GM12892 (cell line): ENCODE results near the gene ZNF747.

Source experiments
- DNase-seq: peaks from one replicate; pipeline ENCODE4 v3.0.0; 2011; ENCODE audit not compliant: insufficient read length
- FAIRE-seq: peaks from 2 replicates; lab custom pipeline; 2011; peaks lifted over from hg19 to GRCh38; lab: Jason Lieb, UNC
- POLR2A ChIP-seq: IDR thresholded peaks from 2 replicates; pipeline ENCODE4 v1.6.1; 2011; ENCODE audit warnings: low read depth, low read length, control low read depth
- POLR2AphosphoS5 ChIP-seq: IDR thresholded peaks from 2 replicates; pipeline ENCODE4 v1.6.1; 2011; ENCODE audit warnings: low read depth, low read length, control low read depth
- TAF1 ChIP-seq: IDR thresholded peaks from 2 replicates; pipeline ENCODE4 v1.6.1; 2011; ENCODE audit warnings: low read depth, mild to moderate bottlenecking, control low read depth, low read length, borderline replicate concordance

Gene ZNF747

DNA sequence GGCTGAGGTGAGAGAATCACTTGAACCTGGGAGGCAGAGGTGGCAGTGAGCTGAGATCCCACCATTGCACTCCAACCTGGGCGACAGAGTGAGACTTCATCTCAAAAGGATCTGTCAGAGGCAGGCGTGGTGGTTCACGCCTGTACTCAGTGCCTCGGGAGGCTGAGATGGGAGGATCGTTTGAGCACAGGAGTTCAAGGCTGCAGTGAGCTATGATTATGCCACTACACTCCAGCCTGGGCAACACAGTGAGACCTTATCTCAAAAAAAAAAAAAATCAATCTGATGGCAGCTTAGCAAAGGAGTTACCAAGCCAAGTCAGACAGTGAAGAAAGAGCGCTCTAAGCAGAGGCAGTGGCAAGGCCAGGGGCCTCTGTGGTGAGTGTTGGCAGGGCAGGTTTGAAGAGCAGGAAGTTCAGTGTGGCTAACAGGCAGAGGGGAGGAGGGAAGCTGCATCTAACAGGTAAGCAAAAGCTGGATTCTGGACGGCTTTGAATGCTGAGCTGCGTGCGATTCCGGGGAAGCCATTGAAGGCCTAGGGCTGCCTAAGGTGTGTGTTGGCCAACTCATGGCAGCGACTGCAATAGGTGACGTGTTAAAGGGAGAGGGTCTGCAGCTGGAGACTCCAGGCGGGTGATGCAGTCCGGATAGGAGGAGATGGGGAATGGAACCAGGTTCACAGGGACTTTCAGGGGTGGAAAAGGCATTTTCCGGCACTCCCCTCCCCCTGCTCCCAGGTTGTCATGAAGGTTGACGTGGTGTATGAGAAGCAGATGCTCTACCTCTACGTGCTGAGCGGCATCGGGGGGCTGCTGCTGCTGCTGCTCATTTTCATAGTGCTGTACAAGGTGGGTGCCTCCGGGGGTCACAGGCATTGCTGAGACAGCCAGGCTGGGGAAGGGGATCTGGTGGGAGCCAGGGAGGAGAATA is 15.3 kb downstream of the ZNF747 start:
- TF ChIP-seq POLR2AphosphoS5 (no peak), POLR2A (no peak), TAF1 (no peak)
- DNase-seq = no peak
- FAIRE-seq = no peak

DNA sequence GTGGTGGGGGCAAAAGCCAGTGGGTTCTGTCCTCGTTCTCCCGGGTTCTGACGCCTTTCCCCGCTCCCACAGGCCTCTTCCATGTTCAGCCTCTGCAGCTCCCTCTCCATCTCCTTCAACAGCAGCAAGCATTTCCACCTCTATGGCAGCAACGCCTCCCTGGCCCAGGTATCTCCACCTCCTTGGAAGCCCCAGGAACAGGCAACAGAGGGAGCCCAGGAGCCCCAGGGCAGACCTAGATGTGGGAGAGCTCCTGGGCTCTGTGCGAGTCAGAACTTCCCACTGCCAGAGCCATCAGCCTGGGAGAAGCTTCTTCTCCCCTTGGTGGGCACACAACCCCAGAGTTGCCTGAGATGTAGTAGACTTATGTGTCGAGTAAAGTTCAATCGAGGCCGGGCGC is 16.1 kb downstream of the ZNF747 start:
- FAIRE-seq (no peak), DNase-seq (no peak)
- TF ChIP-seq POLR2A (no peak), TAF1 (no peak)

DNA sequence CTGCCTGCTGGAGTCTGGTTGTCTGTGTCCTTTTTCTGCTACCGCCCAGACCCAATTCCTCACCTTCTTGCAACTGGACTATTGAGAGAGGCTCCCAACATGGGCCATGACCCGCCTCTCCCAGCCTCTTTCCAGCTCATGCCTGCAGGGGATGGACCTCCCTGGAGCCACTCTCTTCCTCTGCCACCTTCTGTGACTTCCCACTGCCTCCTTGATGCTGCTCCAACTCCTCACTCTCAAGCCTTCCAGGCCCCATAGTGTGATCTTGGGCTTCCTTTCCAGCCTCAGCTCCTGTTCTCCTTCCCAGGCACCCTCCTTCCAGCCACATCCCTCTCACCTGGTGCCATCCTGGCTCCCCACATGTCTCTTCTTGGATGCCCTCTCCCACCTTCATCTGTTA is 19.4 kb downstream of the ZNF747 start:
- TF ChIP-seq POLR2A = no peak
- no peak for TF ChIP-seq TAF1
- TF ChIP-seq POLR2AphosphoS5 = no peak
- no peak for DNase-seq
- FAIRE-seq = no peak

DNA sequence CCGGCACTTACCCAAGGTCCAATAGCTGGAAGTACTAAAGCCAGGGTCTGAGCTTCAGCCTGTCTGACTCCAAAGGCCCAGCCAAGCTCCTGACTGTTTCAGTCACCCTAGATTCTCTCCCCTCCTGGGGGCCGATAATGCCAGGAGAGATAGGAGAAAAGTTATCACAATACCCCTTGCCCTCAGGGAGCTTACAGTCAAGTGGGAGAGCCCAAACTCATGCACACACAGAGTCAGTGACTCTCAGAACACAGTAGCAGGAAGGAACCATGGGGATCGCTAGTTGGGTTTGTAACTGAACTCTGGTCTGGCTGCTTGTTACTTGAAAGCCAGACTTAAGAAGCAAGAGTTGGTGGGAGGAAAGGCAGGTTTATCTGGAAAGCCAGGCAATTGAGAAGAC is 23.1 kb downstream of the ZNF747 start:
- no peak for DNase-seq
- no peak for FAIRE-seq
- no peak for TF ChIP-seq TAF1
- TF ChIP-seq POLR2A = no peak
- no peak for TF ChIP-seq POLR2AphosphoS5

DNA sequence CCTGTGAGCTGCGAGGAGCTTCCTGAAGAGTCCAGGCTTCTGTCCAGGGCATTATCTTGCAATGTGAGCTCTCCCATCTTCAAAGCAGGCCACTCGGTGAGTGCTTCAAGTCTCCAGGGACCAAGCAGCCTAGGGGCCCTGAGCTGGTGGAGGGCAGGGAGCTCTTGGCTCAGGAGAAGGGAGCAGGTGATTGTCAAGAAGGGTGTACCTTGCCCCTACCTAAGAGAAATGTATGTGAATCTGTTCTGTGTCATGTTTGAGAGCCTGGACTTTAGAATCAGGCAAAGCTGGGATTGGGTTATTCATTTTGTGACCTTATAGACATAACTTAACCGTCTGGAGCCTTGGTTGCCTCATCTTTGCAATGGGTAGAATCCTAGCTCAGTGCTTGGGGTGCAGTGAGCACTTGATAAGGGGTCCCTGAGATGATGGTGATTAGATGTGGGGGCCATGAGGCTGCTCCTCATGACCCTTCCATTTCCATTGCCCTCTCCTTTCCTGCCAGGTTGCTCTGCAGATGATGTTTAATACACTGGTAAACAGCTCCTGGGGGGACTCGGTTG is 24.2 kb downstream of the ZNF747 start:
- no peak for FAIRE-seq
- TF ChIP-seq TAF1 = no peak
- DNase-seq = no peak

DNA sequence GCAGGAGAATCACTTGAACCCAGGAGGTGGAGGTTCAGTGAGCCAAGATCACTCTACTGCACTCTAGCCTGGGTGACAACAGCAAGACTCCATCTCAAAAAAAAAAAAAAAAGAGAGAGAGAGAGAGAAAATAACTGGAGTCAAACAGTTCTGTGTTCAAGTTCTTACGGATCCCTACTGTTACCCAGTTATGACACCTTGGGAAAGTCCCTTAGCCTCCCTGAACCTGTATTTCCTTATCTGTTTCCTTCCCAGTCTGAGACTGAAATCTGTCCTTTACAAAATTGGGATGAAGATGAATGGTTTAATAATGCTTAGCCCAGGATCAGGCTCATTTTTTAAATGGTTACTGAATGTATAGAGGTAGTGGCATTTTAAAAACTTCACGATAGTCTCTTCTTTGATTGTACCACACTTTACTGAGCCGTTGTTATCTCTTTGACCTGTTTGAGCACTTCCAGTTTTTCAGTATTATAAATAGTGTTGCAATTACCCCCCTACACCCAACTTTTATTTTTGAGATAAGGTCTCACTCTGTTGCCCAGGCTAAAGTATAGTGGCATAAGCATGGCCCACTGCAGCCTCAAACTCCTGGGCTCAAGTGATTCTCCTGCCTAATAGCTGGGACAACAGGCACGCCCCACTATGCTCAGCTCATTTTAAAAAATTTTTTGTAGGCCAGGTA is 25.4 kb downstream of the ZNF747 start:
- FAIRE-seq = no peak

DNA sequence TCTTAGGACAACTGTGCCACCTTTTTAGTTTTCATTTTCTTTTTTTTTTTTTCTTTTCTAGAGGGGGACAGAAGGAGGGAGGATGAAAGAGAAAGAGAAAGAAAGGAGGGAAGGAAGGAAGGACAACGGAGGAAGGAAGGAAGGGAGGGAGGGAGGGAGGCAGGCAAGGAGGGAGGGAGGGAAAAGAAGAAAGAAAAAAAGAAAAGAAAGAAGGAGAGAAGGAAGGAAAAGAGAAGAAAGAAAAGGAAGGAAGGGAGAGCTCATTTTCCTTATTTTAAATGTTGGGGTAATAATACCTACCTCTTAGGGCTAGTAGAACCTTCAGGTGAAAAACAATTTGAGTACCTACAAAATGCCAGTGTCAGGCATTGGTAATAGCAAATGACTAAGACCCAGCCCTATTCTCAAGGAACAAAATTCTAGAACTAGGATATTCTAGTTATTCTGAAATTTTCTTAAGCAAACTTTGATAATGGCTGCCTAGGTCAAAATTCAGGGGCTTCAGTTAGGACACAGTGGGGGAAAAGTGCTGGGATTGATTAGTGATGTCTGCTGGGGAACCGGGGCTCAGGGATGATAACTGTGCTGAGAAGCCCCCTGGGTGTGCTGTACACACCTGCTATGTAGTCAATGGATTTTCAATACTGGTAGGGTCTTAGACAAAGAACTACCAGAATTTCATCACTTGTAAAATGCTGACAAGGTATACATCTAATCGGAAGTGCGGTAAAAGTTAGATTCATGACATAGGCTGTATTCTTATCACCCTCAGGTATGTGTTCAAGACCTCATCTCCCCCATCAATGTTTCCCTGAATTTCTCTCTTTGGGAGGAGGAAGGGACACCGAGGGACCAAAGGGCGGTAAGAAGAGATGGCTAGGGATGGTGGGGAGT is 31.0 kb downstream of the ZNF747 start:
- TF ChIP-seq POLR2A (no peak), TAF1 (no peak), POLR2AphosphoS5 (no peak)
- FAIRE-seq (no peak), DNase-seq (no peak)

More for the DNA sequence above, 25.4 kb downstream of the ZNF747 start:
- DNase-seq = no peak
- TF ChIP-seq POLR2AphosphoS5 = no peak
- TF ChIP-seq TAF1 = no peak
- no peak for TF ChIP-seq POLR2A

DNA sequence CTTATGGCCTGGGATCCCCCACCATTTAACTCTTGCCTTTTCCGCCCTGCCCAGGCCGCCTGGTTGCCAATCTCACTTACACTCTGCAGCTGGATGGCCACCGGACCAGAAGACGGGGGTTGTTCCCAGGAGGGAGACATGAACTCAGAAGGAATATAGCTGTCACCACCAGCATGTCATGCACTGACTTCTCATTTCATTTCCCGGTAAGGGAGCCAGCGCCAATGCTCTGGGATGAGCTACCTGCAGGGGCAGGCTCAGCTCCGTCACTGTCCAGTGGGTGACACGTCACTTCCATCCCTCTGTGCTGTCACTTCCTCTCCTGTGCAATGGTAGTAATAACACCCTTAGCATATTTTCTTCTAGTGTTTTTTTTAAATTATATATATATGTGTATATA is 35.4 kb downstream of the ZNF747 start:
- FAIRE-seq (no peak), DNase-seq (no peak)
- TF ChIP-seq POLR2A = no peak
- TF ChIP-seq TAF1 = no peak
- TF ChIP-seq POLR2AphosphoS5 = no peak

DNA sequence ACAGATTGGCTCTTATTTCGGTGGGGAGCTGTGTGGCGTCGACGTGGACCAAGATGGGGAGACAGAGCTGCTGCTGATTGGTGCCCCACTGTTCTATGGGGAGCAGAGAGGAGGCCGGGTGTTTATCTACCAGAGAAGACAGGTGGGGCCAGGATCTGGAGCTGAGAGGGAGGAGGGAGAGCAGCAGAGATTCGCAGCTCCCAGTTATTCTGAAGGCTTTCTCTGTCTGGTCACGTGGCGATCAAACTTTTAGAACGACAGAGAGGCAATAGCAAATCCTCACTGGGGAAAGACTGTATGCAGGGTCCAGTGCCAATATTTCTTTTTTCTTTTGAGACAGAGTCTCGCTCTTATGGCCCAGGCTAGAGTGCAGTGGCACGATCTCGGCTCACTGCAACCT is 39.9 kb downstream of the ZNF747 start:
- TF ChIP-seq POLR2A (no peak), TAF1 (no peak), POLR2AphosphoS5 (no peak)
- FAIRE-seq = no peak
- DNase-seq = no peak

DNA sequence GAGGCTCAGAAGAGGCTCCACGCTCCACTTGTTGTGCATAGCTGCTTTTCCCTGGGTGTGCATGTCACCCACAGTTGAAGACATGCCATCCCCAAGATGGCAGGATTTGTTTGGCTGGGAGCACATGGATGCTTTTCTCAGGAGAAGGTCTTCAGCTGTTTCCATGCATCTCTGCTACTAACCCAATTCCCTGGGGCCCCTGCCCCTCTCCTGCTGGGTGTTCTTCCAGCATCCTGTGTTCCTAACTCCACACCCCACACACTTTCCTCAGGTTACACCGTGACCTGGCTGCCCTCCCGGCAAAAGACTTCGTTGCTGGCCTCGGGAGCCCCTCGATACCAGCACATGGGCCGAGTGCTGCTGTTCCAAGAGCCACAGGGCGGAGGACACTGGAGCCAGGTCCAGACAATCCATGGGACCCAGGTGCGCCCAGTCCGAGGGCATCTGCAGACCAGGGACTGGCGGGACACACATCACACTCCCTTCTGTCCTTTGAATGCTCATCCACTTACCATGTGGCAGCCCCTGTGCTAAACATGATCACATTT is 40.6 kb downstream of the ZNF747 start:
- no peak for TF ChIP-seq TAF1
- no peak for TF ChIP-seq POLR2AphosphoS5
- no peak for TF ChIP-seq POLR2A
- FAIRE-seq (no peak), DNase-seq (no peak)

DNA sequence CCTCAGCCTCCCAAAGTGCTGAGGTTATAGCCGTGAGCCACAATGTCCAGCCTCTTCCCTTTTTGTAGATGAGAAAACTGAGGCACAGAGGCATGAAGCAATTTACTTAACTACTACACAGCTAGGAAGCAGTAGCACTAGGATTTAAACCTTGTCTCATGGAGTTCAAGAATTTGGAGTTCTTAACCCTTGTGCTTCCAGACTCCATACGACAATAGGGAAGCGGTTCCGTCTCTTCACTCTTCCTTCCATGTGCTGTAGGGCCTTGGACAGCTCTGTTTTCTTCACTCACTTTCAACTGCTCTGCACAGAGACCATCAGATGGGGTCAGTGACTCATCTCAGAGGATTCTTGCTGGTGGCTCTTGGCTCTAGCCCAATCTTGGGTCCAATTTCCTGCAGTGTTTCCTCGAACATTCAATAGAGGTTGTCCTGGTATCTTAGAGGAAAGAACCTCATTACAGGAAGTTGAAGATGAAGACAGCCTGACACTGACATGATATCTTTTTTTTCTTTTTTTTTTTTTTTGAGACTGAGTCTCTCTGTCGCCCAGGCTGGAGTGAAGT is 42.8 kb downstream of the ZNF747 start:
- FAIRE-seq (no peak), DNase-seq (no peak)
- TF ChIP-seq TAF1 = no peak
- TF ChIP-seq POLR2A = no peak
- no peak for TF ChIP-seq POLR2AphosphoS5
